Upper lobe of left lung (tissue), 4 donors: ENCODE data around the gene OR52L1.

Source experiments
- EP300 ChIP-seq, 4 donors: sonication (generic); formaldehyde crosslinking; IDR thresholded peaks; one replicate each; pipeline ENCODE4 v1.5.1; 2017; ENCODE audit warnings: antibody characterized with exemption in 4 of 4, control low read depth in 2 of 4
- POLR2A ChIP-seq, 4 donors: fragments of 450-650 bp; IDR thresholded peaks; one replicate each; pipeline ENCODE4 v1.5.1; 2016 to 2017; ENCODE audit warnings: antibody characterized with exemption in 4 of 4, mild to moderate bottlenecking in 2 of 4
- TF ChIP-seq, protein P1 (sequence below), 6 experiments: fragments of 450-650 bp in 4 of 6; fragments of 200-600 bp in 2 of 6; sonication (generic) in 2 of 6; IDR thresholded peaks; one replicate each; pipeline ENCODE4 v1.5.1; 2016 to 2019; ENCODE audit warnings: antibody characterized with exemption in 6 of 6

DNA sequence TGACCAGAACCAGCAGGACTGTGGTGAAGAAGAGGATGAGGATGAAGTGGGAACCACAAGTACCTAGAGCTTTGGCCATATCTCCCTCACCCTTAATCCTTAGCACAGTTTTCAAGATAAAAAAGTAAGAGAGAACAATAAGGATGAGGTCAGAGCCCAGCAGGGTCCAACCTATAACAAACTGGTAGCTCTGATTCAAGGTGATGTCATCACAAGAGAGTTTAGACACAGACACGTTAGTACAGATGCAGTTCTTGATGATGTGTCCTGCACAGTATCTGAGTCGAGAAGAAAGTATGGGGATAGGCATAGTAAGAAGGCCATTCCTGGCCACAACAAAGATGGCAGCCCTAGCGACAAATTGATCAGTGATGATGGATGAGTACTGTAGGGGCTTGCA is 19.1 kb downstream of the OR52L1 start:
- TF ChIP-seq, protein P1, sequence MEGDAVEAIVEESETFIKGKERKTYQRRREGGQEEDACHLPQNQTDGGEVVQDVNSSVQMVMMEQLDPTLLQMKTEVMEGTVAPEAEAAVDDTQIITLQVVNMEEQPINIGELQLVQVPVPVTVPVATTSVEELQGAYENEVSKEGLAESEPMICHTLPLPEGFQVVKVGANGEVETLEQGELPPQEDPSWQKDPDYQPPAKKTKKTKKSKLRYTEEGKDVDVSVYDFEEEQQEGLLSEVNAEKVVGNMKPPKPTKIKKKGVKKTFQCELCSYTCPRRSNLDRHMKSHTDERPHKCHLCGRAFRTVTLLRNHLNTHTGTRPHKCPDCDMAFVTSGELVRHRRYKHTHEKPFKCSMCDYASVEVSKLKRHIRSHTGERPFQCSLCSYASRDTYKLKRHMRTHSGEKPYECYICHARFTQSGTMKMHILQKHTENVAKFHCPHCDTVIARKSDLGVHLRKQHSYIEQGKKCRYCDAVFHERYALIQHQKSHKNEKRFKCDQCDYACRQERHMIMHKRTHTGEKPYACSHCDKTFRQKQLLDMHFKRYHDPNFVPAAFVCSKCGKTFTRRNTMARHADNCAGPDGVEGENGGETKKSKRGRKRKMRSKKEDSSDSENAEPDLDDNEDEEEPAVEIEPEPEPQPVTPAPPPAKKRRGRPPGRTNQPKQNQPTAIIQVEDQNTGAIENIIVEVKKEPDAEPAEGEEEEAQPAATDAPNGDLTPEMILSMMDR (IDR thresholded peaks at IDR 0.05): no peak
- TF ChIP-seq EP300 (IDR thresholded peaks at IDR 0.05) (no peak), POLR2A (IDR thresholded peaks at IDR 0.05) (no peak)
